BLaER1 treated with 17β-estradiol and CSF1 and Interleukin-3, amounts not matched to agents 10 nM and 100 nM (cell line): ENCODE results near the gene NDST1.
A peak's percentile ranks its signal among the peaks of the same experiment; 100 is the strongest.

Experiments
- H3K27ac ChIP-seq, 11 experiments: shearing (Covaris generic); formaldehyde crosslinking; 2 replicates each; pipeline ENCODE4 v1.8.1; 2022
- H3K27me3 ChIP-seq, 11 experiments: shearing (Covaris generic); formaldehyde crosslinking; 2 replicates each; pipeline ENCODE4 v1.8.1; 2022
- H3K36me3 ChIP-seq, 11 experiments: shearing (Covaris generic); formaldehyde crosslinking; 2 replicates each; pipeline ENCODE4 v1.8.1; 2022
- H3K4me1 ChIP-seq, 10 experiments: shearing (Covaris generic); formaldehyde crosslinking; 2 replicates each; pipeline ENCODE4 v1.8.1; 2022
- H3K4me2 ChIP-seq, 11 experiments: shearing (Covaris generic); formaldehyde crosslinking; 2 replicates each; pipeline ENCODE4 v1.8.1; 2022
- H3K4me3 ChIP-seq, 10 experiments: shearing (Covaris generic); formaldehyde crosslinking; 2 replicates each; pipeline ENCODE4 v1.8.1; 2022
- H3K9ac ChIP-seq, 11 experiments: shearing (Covaris generic); formaldehyde crosslinking; 2 replicates each; pipeline ENCODE4 v1.8.1; 2022
- H3K9me3 ChIP-seq, 11 experiments: shearing (Covaris generic); formaldehyde crosslinking; replicated peaks in 1 of 11; 2 replicates each; pipeline ENCODE4 v1.8.1; 2022
- H4K20me1 ChIP-seq, 11 experiments: shearing (Covaris generic); formaldehyde crosslinking; 2 replicates each; pipeline ENCODE4 v1.8.1; 2022
- Cebpa-rat ChIP-seq, 11 experiments: shearing (Covaris generic); IDR thresholded peaks; 2 replicates each; pipeline ENCODE4 v1.8.1; 2022

The NDST1 gene

DNA sequence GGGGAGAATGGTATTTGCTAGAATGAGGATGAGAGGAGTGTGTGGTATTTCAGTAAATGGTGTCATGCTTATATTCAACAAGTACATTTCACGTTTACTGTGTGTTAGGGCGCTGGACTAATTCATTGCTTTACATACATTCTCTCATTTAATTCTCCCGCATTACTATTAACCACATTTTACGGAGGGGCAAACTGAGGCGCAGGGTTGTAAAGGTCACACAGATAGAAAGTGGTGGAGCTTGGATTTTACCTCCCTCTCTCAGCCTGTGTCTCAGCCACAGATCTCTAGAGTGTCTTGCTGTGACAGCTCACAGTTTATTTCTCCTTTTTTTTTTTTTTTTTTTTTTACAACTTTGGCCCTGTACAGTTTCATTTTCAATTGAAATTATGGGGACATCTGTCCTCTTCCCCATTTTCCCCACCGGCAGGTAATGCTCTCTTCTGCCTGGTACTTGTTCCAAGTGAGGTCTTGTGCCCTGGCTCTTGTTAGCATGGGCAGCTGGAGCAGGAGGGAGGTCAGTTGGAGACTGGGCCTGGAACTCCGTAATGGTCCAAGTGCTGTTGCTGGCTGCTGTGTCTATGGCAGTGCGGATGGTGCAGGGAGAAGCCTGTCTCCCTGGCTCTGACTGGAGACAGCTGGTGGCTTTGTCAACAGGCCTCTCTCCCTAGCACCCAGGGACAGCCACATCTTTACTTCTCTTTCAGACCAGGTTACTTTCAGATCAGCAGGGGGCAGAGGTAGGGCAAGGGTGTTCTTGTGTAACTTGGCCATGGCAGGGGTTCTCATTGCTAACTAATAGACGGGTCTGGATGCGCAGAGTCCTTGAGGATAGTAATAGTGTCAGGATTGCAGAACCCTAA, 20.5 kb upstream of the NDST1 start:
- H4K20me1 ChIP-seq = peaks cover 38 to 57% (median 51%) of the 10 kb centered on the region in 11 experiments; a peak in 21 of 22 replicates
- H3K4me1 ChIP-seq = peaks cover 53 to 66% (median 62%) of the 10 kb centered on the region in 10 experiments
- H3K27ac ChIP-seq = peak overlapping the region; percentile 85 to 95 (median 91); a peak in 20 of 22 replicates

DNA sequence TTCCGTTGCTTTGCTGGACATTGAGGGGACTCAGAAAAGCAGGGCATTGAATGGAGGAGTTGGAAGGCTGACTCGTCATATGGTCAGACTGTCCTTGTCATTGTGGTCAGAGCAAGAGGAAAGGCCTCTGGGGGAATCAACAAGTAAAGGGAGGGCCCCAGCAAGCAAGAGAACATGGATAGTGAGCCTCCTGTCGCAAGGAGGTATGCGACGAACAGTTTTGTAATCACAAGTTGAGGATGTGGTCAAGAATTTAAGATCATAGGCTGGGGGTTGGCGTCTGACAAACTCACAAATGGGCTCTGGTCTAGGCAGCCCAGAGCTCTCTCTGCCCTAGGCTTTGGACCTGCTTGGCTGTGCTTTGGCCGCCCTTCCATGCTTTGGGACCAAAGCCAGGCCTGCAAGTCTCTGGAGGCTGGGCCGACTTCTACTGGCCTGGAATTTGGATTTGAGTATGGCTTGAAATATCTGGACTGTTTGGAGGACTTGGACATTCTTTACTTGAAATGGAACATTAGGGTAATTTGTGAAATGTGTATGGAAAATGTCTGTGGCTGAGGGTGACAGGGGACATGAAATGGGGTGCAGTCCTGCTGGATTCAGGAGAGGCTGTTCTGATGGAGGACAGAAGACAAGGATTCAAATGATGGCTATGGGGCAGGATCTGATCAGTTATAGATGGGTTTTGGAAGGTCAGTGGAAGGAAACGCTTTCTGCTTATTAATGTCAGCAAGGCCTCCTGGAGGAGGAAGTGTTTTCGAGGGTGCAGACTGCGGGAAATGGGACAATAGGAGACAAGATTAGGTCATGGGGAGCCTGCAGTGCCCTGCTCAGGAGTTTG, 19.2 kb upstream of the NDST1 start:
- peak in 1 of 11 experiments; percentile 21; a peak in 1 of 22 replicates for TF ChIP-seq Cebpa-rat (IDR thresholded peaks at IDR 0.05)
- peaks cover 0 to 32% (median 11%) of the 10 kb centered on the region in 11 experiments; a peak in 13 of 22 replicates for H3K36me3 ChIP-seq
- peak overlapping the region; percentile 82 to 96 (median 89) for H3K4me2 ChIP-seq
- peak overlapping the region; percentile 16 to 95 (median 88); a peak in 17 of 22 replicates for H3K27ac ChIP-seq
- peak overlapping the region; percentile 15 to 98 (median 94); a peak in 13 of 22 replicates for H3K9ac ChIP-seq
- H4K20me1 ChIP-seq = peaks cover 46 to 68% (median 60%) of the 10 kb centered on the region in 11 experiments; a peak in 21 of 22 replicates
- H3K27me3 ChIP-seq = no peaks in the 10 kb centered on the region
- H3K9me3 ChIP-seq = no peaks in the 10 kb centered on the region
- peak overlapping the region in 3 of 10 experiments; percentile 89 to 95 (median 92); a peak in 7 of 20 replicates for H3K4me3 ChIP-seq
- peaks cover 53 to 69% (median 63%) of the 10 kb centered on the region in 10 experiments for H3K4me1 ChIP-seq

More for the DNA sequence above, 20.5 kb upstream of the NDST1 start:
- H3K27me3 ChIP-seq = no peaks in the 10 kb centered on the region
- peak overlapping the region; percentile 81 to 95 (median 86) for H3K4me3 ChIP-seq
- peak overlapping the region; percentile 82 to 96 (median 89) for H3K4me2 ChIP-seq
- H3K9me3 ChIP-seq = no peaks in the 10 kb centered on the region
- no peak for TF ChIP-seq Cebpa-rat (IDR thresholded peaks at IDR 0.05)
- H3K36me3 ChIP-seq = peaks cover 0 to 24% (median 9%) of the 10 kb centered on the region in 11 experiments; a peak in 12 of 22 replicates
- peak overlapping the region; percentile 90 to 98 (median 94) for H3K9ac ChIP-seq

DNA sequence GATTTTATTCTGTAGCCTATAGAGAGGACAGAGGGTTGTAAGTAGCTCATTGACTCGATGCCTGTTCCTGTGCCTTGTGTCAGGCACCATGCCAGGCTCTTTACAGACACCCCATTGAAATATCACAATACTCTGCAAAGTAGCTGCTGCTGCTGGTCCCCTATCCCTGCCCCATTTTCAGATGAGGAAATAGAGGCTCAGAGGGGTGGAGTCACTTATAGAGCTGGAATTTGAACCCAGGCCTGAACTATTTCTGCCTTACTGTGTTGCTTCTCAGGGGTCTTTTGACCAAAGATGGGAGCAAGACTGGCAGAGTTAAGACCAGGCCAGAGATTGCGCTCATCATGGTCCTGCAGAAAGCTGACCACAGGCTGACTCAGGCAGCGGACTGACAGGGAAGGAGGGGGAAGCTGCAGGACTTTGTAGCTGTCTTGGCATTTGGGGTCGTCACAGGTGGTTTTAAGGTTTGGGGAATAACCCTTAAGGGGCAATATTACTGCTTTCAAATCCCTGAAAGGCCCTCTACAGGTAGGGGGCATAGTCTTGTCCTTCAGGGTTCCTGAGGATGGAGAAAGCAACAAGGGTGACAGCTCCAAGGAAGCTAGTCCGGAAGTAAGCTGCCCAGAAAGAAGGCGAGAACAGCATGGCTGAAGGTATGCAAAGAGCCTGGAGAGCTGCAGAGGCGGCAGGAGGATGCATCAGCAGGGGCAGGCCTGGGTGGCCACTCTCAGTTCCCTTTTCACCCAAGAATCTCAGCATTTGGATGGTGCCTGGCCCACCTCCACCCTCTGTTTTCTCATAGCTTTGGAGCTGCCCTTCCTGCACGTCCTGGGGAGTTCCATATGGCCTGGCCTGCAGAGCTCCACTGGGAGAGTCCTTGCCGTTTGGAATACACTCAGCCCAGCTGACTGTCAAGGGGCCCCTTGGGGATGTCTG, 18.3 kb upstream of the NDST1 start:
- Histone ChIP-seq H4K20me1 (peaks cover 46 to 76% (median 61%) of the 10 kb centered on the region in 11 experiments; a peak in 21 of 22 replicates), H3K27me3 (no peaks in the 10 kb centered on the region), H3K9ac (peak overlapping the region in 10 of 11 experiments; percentile 17 to 98 (median 71); a peak in 13 of 22 replicates), H3K4me2 (peak overlapping the region; percentile 82 to 96 (median 89)), H3K9me3 (no peaks in the 10 kb centered on the region), H3K4me3 (peak overlapping the region in 3 of 10 experiments; percentile 9 to 95 (median 89); a peak in 4 of 20 replicates), H3K36me3 (peaks cover 0 to 32% (median 12%) of the 10 kb centered on the region in 11 experiments; a peak in 13 of 22 replicates), H3K4me1 (peaks cover 53 to 69% (median 63%) of the 10 kb centered on the region in 10 experiments), H3K27ac (peak overlapping the region in 10 of 11 experiments; percentile 6 to 95 (median 90); a peak in 16 of 22 replicates)
- TF ChIP-seq Cebpa-rat (IDR thresholded peaks at IDR 0.05) = no peak

DNA sequence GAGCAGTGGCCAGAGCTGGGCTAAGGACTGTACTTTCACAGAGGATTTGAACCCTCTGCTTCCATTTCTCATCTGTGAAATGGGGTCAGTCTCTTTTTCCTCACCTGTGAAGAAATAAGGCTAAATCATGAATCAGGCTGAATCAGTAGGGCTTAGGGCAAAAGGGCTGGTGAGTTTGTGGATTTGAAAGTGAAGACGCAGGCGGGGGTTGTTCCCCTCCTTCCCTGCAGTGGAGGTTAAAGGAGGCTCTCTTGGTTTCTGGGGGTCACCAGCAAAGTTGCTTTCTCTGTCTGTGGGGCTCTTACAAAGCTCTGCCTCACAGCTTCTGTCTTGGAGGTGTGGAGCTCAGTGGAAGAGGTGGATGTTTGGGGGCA, 17.6 kb upstream of the NDST1 start:
- Histone ChIP-seq H3K4me1 (peaks cover 53 to 64% (median 60%) of the 10 kb centered on the region in 10 experiments), H3K9me3 (no peaks in the 10 kb centered on the region), H3K36me3 (peaks cover 0 to 32% (median 12%) of the 10 kb centered on the region in 11 experiments; a peak in 13 of 22 replicates), H3K27ac (peak overlapping the region in 6 of 11 experiments; percentile 6 to 94 (median 73); a peak in 10 of 22 replicates), H4K20me1 (peaks cover 46 to 76% (median 61%) of the 10 kb centered on the region in 11 experiments; a peak in 21 of 22 replicates), H3K27me3 (no peaks in the 10 kb centered on the region), H3K4me3 (peak overlapping the region in 2 of 10 experiments; percentile 25 to 37; a peak in 2 of 20 replicates), H3K9ac (peak overlapping the region in 5 of 11 experiments; percentile 2 to 96 (median 27); a peak in 5 of 22 replicates), H3K4me2 (peak overlapping the region; percentile 82 to 96 (median 89))
- TF ChIP-seq Cebpa-rat (IDR thresholded peaks at IDR 0.05) = no peak

DNA sequence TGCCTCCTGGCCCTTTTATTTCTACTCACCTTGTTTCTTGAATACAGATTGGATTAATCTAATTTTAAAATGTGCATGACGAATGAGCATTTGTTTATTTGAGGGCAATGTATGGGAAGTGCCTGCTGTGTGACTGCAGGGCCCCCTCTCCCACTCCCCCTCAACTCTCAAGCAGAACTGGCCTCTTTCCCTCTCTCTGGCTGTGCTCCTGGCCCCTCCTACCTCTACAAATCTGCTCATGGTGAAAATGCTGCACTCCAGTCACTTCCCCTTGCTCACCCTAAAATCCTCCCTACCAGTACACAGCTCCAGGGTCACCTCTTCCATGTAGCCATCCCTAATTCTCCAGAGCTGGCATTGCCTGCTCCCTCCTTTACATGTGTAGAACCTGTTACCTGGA, 17.2 kb upstream of the NDST1 start:
- Histone ChIP-seq H3K4me1 (peaks cover 55 to 66% (median 58%) of the 10 kb centered on the region in 10 experiments), H3K9ac (peak overlapping the region in 4 of 11 experiments; percentile 7 to 96 (median 52); a peak in 2 of 22 replicates), H3K4me2 (peak overlapping the region; percentile 31 to 96 (median 89); a peak in 20 of 22 replicates), H3K27me3 (no peaks in the 10 kb centered on the region), H3K27ac (peak overlapping the region in 4 of 11 experiments; percentile 9 to 93 (median 73); a peak in 6 of 22 replicates), H3K4me3 (peak overlapping the region in 2 of 10 experiments; percentile 10 to 37; a peak in 1 of 20 replicates), H4K20me1 (peaks cover 46 to 81% (median 64%) of the 10 kb centered on the region in 11 experiments; a peak in 21 of 22 replicates), H3K9me3 (no peaks in the 10 kb centered on the region), H3K36me3 (peaks cover 0 to 32% (median 12%) of the 10 kb centered on the region in 11 experiments; a peak in 14 of 22 replicates)
- no peak for TF ChIP-seq Cebpa-rat (IDR thresholded peaks at IDR 0.05)

DNA sequence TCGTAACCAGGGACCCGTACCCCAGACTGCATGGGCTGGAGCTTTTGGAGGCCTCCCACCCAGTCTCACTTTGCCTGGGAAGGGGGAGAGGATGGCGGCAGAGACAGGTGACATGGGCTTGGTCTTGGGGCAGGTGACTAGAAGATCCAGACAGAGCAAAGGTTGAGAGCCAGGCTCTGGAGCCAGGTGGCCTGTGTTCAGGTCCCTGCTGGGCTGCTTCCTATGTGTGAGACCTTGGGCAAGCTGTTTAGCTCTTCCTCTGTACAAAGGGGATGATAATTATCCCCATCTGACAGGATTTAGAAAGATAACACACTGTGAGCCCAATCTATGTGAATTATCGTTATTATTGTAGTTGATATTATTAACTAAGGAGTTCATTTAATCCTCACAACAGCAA, 16.1 kb upstream of the NDST1 start:
- H3K9ac ChIP-seq = peak overlapping the region in 3 of 11 experiments; percentile 3 to 7 (median 5); a peak in 2 of 22 replicates
- H3K4me1 ChIP-seq = peaks cover 64 to 75% (median 68%) of the 10 kb centered on the region in 10 experiments
- H3K27ac ChIP-seq = no peak overlapping the region
- no peak for TF ChIP-seq Cebpa-rat (IDR thresholded peaks at IDR 0.05)
- no peak overlapping the region for H3K4me3 ChIP-seq
- peaks cover 0 to 35% (median 12%) of the 10 kb centered on the region in 11 experiments; a peak in 14 of 22 replicates for H3K36me3 ChIP-seq
- H3K4me2 ChIP-seq = peak overlapping the region; percentile 13 to 96 (median 89); a peak in 21 of 22 replicates
- H3K9me3 ChIP-seq = no peaks in the 10 kb centered on the region
- H3K27me3 ChIP-seq = no peaks in the 10 kb centered on the region
- peaks cover 57 to 92% (median 75%) of the 10 kb centered on the region in 11 experiments; a peak in 21 of 22 replicates for H4K20me1 ChIP-seq

DNA sequence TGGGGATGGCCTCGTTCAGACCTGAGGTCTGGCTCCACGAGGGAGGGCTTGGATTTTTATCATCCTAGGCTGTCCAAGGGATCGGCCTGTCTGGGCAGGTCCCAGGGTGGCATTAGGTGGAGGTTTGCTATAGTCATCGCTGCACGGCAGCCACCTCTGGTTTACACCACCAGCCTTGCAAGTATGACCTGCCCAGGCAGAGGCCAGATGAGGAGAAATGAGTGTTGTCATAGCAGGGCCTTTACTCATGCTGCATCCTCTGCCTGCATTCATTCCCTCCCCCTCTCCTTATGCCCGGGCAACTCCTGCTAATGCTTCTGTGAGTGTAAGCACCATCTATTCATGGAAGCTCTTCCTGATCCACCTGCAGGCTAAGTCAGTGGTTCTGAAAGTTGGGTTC, 15.3 kb upstream of the NDST1 start:
- Histone ChIP-seq H4K20me1 (peaks cover 63 to 92% (median 80%) of the 10 kb centered on the region in 11 experiments; a peak in 21 of 22 replicates), H3K36me3 (peaks cover 0 to 35% (median 12%) of the 10 kb centered on the region in 11 experiments; a peak in 14 of 22 replicates), H3K27me3 (no peaks in the 10 kb centered on the region), H3K4me1 (peaks cover 64 to 75% (median 68%) of the 10 kb centered on the region in 10 experiments), H3K4me2 (0 out of 22 replicates have a peak overlapping the region, but pooled peaks of 2 of the 11 experiments have one; percentile 87 to 96), H3K4me3 (no peak overlapping the region), H3K27ac (no peak overlapping the region), H3K9me3 (no peaks in the 10 kb centered on the region), H3K9ac (peak overlapping the region in 2 of 11 experiments; percentile 3 to 5; a peak in 2 of 22 replicates)
- TF ChIP-seq Cebpa-rat (IDR thresholded peaks at IDR 0.05) = no peak
